Keratinocyte (primary cell): ENCODE data around the gene TRIM66. TPM values are rescaled to one million over a fixed set of nuclear protein-coding genes. Genes with fewer than 3 reads are reported as not detected.

Experiments
- DNase-seq: peaks from one replicate; pipeline ENCODE4 v3.0.0-alpha.2; 2011; ENCODE audit warnings: low read depth, missing footprints, low spot score
- FAIRE-seq: peaks from 2 replicates; lab custom pipeline; 2011; peaks lifted over from hg19 to GRCh38; lab: Jason Lieb, UNC
- H2AFZ ChIP-seq: 2 replicates; pipeline ENCODE4 v1.6.0; 2012; ENCODE audit warnings: low read length, control low read depth, inconsistent platforms; ENCODE audit not compliant: control insufficient read depth
- H3K27ac ChIP-seq: 2 replicates; pipeline ENCODE4 v1.5.1; 2011; ENCODE audit warnings: low read length; ENCODE audit not compliant: control insufficient read depth, insufficient read depth
- H3K27me3 ChIP-seq: 3 replicates; pipeline ENCODE4 v1.6.0; 2011; ENCODE audit warnings: low read length; ENCODE audit not compliant: control insufficient read depth, insufficient read depth; ENCODE audit errors: extremely low read depth
- H3K36me3 ChIP-seq, 2 experiments: 2 replicates in 1 of 2; 3 replicates in 1 of 2; pipeline ENCODE4 v1.5.1; 2011; ENCODE audit warnings: low read length in 2 of 2, mild to moderate bottlenecking in 1 of 2; ENCODE audit not compliant: control insufficient read depth in 2 of 2, insufficient read depth in 2 of 2; ENCODE audit errors: extremely low read depth in 1 of 2
- H3K4me1 ChIP-seq: 3 replicates; pipeline ENCODE4 v1.5.1; 2011; ENCODE audit warnings: low read length; ENCODE audit not compliant: control insufficient read depth, insufficient read depth; ENCODE audit errors: extremely low read depth
- H3K4me2 ChIP-seq: 3 replicates; pipeline ENCODE4 v1.6.0; 2011; ENCODE audit warnings: low read depth, low read length; ENCODE audit not compliant: control insufficient read depth, insufficient read depth; ENCODE audit errors: extremely low read depth
- H3K4me3 ChIP-seq, 3 experiments: fragments of 200-600 bp in 1 of 3; sonication (generic) in 1 of 3; 2 replicates in 2 of 3; 3 replicates in 1 of 3; pipeline ENCODE4 v1.5.1; 2011 to 2016; ENCODE audit warnings: low read length in 3 of 3, mild to moderate bottlenecking in 3 of 3, control low read depth in 2 of 3, inconsistent platforms in 1 of 3, low read depth in 1 of 3, mixed read lengths in 1 of 3, mixed run types in 1 of 3, moderate library complexity in 1 of 3; ENCODE audit not compliant: control insufficient read depth in 2 of 3, insufficient read depth in 2 of 3; ENCODE audit errors: extremely low read depth in 1 of 3
- H3K79me2 ChIP-seq: 2 replicates; pipeline ENCODE4 v1.6.0; 2012; ENCODE audit warnings: low read length; ENCODE audit not compliant: control insufficient read depth, insufficient read depth
- H3K9ac ChIP-seq: 3 replicates; pipeline ENCODE4 v1.6.0; 2011; ENCODE audit warnings: low read length; ENCODE audit not compliant: control insufficient read depth, insufficient read depth; ENCODE audit errors: extremely low read depth
- H3K9me1 ChIP-seq: 3 replicates; pipeline ENCODE4 v1.6.0; 2011; ENCODE audit warnings: low read length; ENCODE audit not compliant: control insufficient read depth, insufficient read depth; ENCODE audit errors: extremely low read depth
- H3K9me3 ChIP-seq: 2 replicates; pipeline ENCODE4 v1.5.1; 2012; ENCODE audit warnings: low read depth, low read length; ENCODE audit not compliant: control insufficient read depth
- H4K20me1 ChIP-seq: 3 replicates; pipeline ENCODE4 v1.6.0; 2011; ENCODE audit warnings: low read length; ENCODE audit not compliant: control insufficient read depth, insufficient read depth; ENCODE audit errors: extremely low read depth
- EZH2 ChIP-seq: IDR thresholded peaks from one replicate; pipeline ENCODE4 v1.6.1; 2012; ENCODE audit warnings: inconsistent platforms, mild to moderate bottlenecking, low read length, moderate library complexity
- dilution Hi-C: fragments of 300-500 bp; cut with MboI; formaldehyde crosslinking; loops from one replicate; pipeline ENCODE4 v1.7.0; 2020; ENCODE audit warnings: low sequenced_read_pairs; ENCODE audit not compliant: extremely low pct_ligation_motif_present
- polyA plus RNA-seq, 5 experiments: library from polyadenylated mRNA; depleted of rRNA in 3 of 5; stranded (reverse) in 3 of 5; stranded (forward) in 1 of 5; unstranded in 1 of 5; fragments of >200 nt; gene quantifications; 1 replicate in 1 of 5; 2 replicates in 3 of 5; 3 replicates in 1 of 5; pipeline versions ENCODE4 v1.2.1 to v1.2.3, GENCODE V29; 2011 to 2012; ENCODE audit warnings: missing spikeins in 2 of 5, low read depth in 1 of 5, low replicate concordance in 1 of 5
- TF ChIP-seq, protein P1 (sequence below), 3 experiments: IDR thresholded peaks in 1 of 3; conservative IDR thresholded peaks in 1 of 3; optimal IDR thresholded peaks in 1 of 3; 2 replicates in 2 of 3; 3 replicates in 1 of 3; pipeline versions ENCODE3 to v1.5.1; 2011; ENCODE audit warnings: low read length in 3 of 3, mild to moderate bottlenecking in 3 of 3, moderate library complexity in 2 of 3, control low read depth in 1 of 3, inconsistent platforms in 1 of 3; ENCODE audit not compliant: insufficient read depth in 2 of 3; ENCODE audit errors: extremely low read depth in 1 of 3

Gene TRIM66
- polyA plus RNA-seq, 1 donor (not counting 4 experiments of a cell fraction or from before 2014, with no cell fraction given): 5.1 TPM

DNA sequence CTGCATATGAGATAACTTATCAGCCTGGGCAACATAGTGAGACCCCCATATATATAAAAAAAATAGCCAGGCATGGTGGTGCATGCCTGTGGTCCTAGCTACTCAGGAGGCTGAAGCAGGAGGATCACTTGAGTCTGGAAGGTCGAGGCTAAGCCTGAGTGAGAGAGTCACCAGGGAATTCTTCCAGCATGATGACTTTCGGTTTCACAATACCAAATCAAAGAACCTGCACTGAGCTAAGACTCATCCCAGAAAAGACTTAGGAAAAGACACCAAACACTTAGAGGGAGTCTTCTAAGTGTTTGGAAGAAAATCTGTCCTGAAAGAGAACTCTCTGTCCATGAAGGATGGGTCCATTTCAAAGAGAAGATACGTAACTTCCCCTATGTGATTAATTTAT is 101.2 kb downstream of the TRIM66 start:
- Histone ChIP-seq H3K9me3 (no peaks in the 10 kb centered on the region), H3K4me1 (no peaks in the 10 kb centered on the region), H3K4me3 (no peak overlapping the region), H4K20me1 (no peaks in the 10 kb centered on the region), H3K27ac (no peak overlapping the region), H3K36me3 (no peaks in the 10 kb centered on the region), H3K4me2 (no peak overlapping the region), H2AFZ (no peak overlapping the region), H3K9me1 (no peaks in the 10 kb centered on the region), H3K79me2 (no peaks in the 10 kb centered on the region), H3K9ac (no peak overlapping the region), H3K27me3 (no peaks in the 10 kb centered on the region)
- dilution Hi-C loops: no loop called here
- no peak for DNase-seq
- no peak for FAIRE-seq
- no peak for TF ChIP-seq EZH2
- TF ChIP-seq, protein P1, sequence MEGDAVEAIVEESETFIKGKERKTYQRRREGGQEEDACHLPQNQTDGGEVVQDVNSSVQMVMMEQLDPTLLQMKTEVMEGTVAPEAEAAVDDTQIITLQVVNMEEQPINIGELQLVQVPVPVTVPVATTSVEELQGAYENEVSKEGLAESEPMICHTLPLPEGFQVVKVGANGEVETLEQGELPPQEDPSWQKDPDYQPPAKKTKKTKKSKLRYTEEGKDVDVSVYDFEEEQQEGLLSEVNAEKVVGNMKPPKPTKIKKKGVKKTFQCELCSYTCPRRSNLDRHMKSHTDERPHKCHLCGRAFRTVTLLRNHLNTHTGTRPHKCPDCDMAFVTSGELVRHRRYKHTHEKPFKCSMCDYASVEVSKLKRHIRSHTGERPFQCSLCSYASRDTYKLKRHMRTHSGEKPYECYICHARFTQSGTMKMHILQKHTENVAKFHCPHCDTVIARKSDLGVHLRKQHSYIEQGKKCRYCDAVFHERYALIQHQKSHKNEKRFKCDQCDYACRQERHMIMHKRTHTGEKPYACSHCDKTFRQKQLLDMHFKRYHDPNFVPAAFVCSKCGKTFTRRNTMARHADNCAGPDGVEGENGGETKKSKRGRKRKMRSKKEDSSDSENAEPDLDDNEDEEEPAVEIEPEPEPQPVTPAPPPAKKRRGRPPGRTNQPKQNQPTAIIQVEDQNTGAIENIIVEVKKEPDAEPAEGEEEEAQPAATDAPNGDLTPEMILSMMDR (optimal IDR thresholded peaks at IDR 0.05 in 1 of 3, IDR thresholded peaks at IDR 0.05 in 1 of 3, conservative IDR thresholded peaks at IDR 0.05 in 1 of 3; ENCODE audit: extremely low read depth in 1 of 3, insufficient read depth in 2 of 3, low read length in 3 of 3): no peak

- Histone ChIP-seq H3K9me1 (no peaks in the 10 kb centered on the region), H3K9ac (no peak overlapping the region), H3K27me3 (no peaks in the 10 kb centered on the region), H3K4me3 (no peak overlapping the region), H3K4me1 (no peaks in the 10 kb centered on the region), H3K9me3 (no peaks in the 10 kb centered on the region), H2AFZ (no peak overlapping the region), H4K20me1 (no peaks in the 10 kb centered on the region), H3K27ac (no peak overlapping the region), H3K79me2 (no peaks in the 10 kb centered on the region), H3K36me3 (no peaks in the 10 kb centered on the region), H3K4me2 (no peak overlapping the region)
- dilution Hi-C loops: no loop called here
- FAIRE-seq: no peak
- TF ChIP-seq EZH2: no peak
- TF ChIP-seq, protein P1 (optimal IDR thresholded peaks at IDR 0.05 in 1 of 3, IDR thresholded peaks at IDR 0.05 in 1 of 3, conservative IDR thresholded peaks at IDR 0.05 in 1 of 3; ENCODE audit: extremely low read depth in 1 of 3, insufficient read depth in 2 of 3, low read length in 3 of 3): no peak
- no peak for DNase-seq
Measured at GRCh38 chr11:8577791-8578581, 104.5 kb downstream of the TRIM66 start.
